Common myeloid progenitor, CD34-positive (primary cell): ENCODE measurements around the gene WWOX.

Experiments
- CTCF ChIA-PET: fragments of 350-600 bp; sonication (Branson Sonifier 250); formaldehyde crosslinking; loops from one replicate; lab custom pipeline; 2021; ENCODE audit warnings: antibody characterized with exemption; lab: Charles Lee
- POLR2A ChIA-PET: fragments of 350-600 bp; sonication (Branson Sonifier 250); formaldehyde crosslinking; loops from one replicate; lab custom pipeline; 2021; ENCODE audit warnings: antibody characterized with exemption; lab: Charles Lee
- DNase-seq, 3 donors: peaks; one replicate each; pipeline versions ENCODE4 v3.0.0 to v3.0.0-alpha.2; 2013
- H3K27ac ChIP-seq, 2 experiments: 1 replicate in 1 of 2; 2 replicates in 1 of 2; pipeline ENCODE4 v1.7.0; 2013; ENCODE audit warnings: inconsistent platforms in 2 of 2, low read length in 2 of 2, mild to moderate bottlenecking in 2 of 2, low read depth in 1 of 2, moderate library complexity in 1 of 2; ENCODE audit not compliant: severe bottlenecking in 2 of 2, insufficient read depth in 1 of 2, poor library complexity in 1 of 2
- H3K27me3 ChIP-seq, 5 experiments: replicated peaks in 2 of 5; 1 replicate in 3 of 5; 2 replicates in 2 of 5; pipeline versions ENCODE4 v1.6.1 to v1.7.0; 2013; ENCODE audit warnings: low read length in 4 of 5, mild to moderate bottlenecking in 2 of 5, moderate library complexity in 2 of 5, inconsistent platforms in 1 of 5; ENCODE audit not compliant: insufficient read depth in 5 of 5, control insufficient read depth in 4 of 5
- H3K36me3 ChIP-seq, 4 experiments: 1 replicate in 2 of 4; 2 replicates in 2 of 4; pipeline versions ENCODE4 v1.6.1 to v1.7.0; 2013; ENCODE audit warnings: low read length in 3 of 4, control low read depth in 1 of 4, mild to moderate bottlenecking in 1 of 4; ENCODE audit not compliant: control insufficient read depth in 4 of 4, insufficient read depth in 4 of 4
- H3K4me1 ChIP-seq, 4 experiments: 1 replicate in 3 of 4; 2 replicates in 1 of 4; pipeline versions ENCODE4 v1.6.1 to v1.7.1; 2013; ENCODE audit warnings: low read length in 3 of 4, mild to moderate bottlenecking in 3 of 4, control low read depth in 1 of 4, inconsistent platforms in 1 of 4, moderate library complexity in 1 of 4; ENCODE audit not compliant: control insufficient read depth in 4 of 4, insufficient read depth in 4 of 4; ENCODE audit errors: control extremely low read depth in 1 of 4
- H3K4me3 ChIP-seq, 7 experiments: 1 replicate in 4 of 7; 2 replicates in 3 of 7; pipeline versions ENCODE4 v1.5.1 to v1.7.0; 2013; ENCODE audit warnings: mild to moderate bottlenecking in 7 of 7, low read length in 6 of 7, moderate library complexity in 6 of 7, inconsistent platforms in 2 of 7, low read depth in 2 of 7, control low read depth in 1 of 7; ENCODE audit not compliant: insufficient read depth in 4 of 7, control insufficient read depth in 1 of 7; ENCODE audit errors: extremely low read depth in 1 of 7
- H3K9me3 ChIP-seq, 5 experiments: 1 replicate in 4 of 5; 2 replicates in 1 of 5; pipeline versions ENCODE4 v1.6.1 to v1.7.1; 2013; ENCODE audit warnings: low read length in 4 of 5, mild to moderate bottlenecking in 2 of 5, inconsistent platforms in 1 of 5, low read depth in 1 of 5, moderate library complexity in 1 of 5; ENCODE audit not compliant: control insufficient read depth in 4 of 5, insufficient read depth in 2 of 5; ENCODE audit errors: control extremely low read depth in 1 of 5
- WGBS: methylation state at CpG from one replicate; pipeline ENCODE4 v1.1.5; 2013; ENCODE audit not compliant: insufficient coverage; 5-methylcytosine and 5-hydroxymethylcytosine counted together

Gene WWOX

GRCh38 chr16:78647019-78647418 is 547.6 kb downstream of the WWOX start:
- Histone ChIP-seq H3K27me3 (no peaks in the 10 kb centered on the region), H3K27ac (no peak overlapping the region), H3K36me3 (no peaks in the 10 kb centered on the region), H3K9me3 (no peaks in the 10 kb centered on the region), H3K4me3 (no peak overlapping the region), H3K4me1 (no peaks in the 10 kb centered on the region)
- no peak for DNase-seq
- POLR2A ChIA-PET, result no interaction called here
- CTCF ChIA-PET, result interaction anchor here (0.7 kb wide), 1 partner anchor 22 kb away, joined by 3 read pairs; no protein-coding TSS in a partner anchor
- 97% methylated on average over 3 of the region's 3 CpGs for WGBS

- WGBS, result no CpG with 5 or more reads among the region's 2 CpGs
- H3K9me3 ChIP-seq, result no peaks in the 10 kb centered on the region
- CTCF ChIA-PET, result interaction anchor here (0.7 kb wide), 1 partner anchor 23 kb away, joined by 3 read pairs; no protein-coding TSS in a partner anchor
Measured at GRCh38 chr16:78647491-78647890, 548.0 kb downstream of the WWOX start.

GRCh38 chr16:78648517-78648916 is 549.1 kb downstream of the WWOX start:
- ChIA-PET POLR2A (interaction anchor here (0.6 kb wide), 1 partner anchor 867 kb away, joined by 5 read pairs; no protein-coding TSS in a partner anchor), CTCF (no interaction called here)
- no peak overlapping the region for H3K27ac ChIP-seq
- H3K36me3 ChIP-seq, result no peaks in the 10 kb centered on the region
- WGBS, result 67% methylated on average over 1 of the region's 3 CpGs
- DNase-seq, result peak in 1 of 3 donors; percentile 14
- no peak overlapping the region for H3K4me3 ChIP-seq
- no peaks in the 10 kb centered on the region for H3K27me3 ChIP-seq
- H3K4me1 ChIP-seq, result no peaks in the 10 kb centered on the region
- no peaks in the 10 kb centered on the region for H3K9me3 ChIP-seq

More at GRCh38 chr16:78647491-78647890, 548.0 kb downstream of the WWOX start:
- Histone ChIP-seq H3K4me3 (no peak overlapping the region), H3K4me1 (no peaks in the 10 kb centered on the region), H3K36me3 (no peaks in the 10 kb centered on the region), H3K27ac (no peak overlapping the region), H3K27me3 (no peaks in the 10 kb centered on the region)
- POLR2A ChIA-PET, result no interaction called here
- DNase-seq, result no peak

GRCh38 chr16:78650339-78651074 is 551.1 kb downstream of the WWOX start:
- Histone ChIP-seq H3K27ac (no peak overlapping the region), H3K9me3 (no peaks in the 10 kb centered on the region), H3K27me3 (no peaks in the 10 kb centered on the region), H3K36me3 (no peaks in the 10 kb centered on the region), H3K4me1 (no peaks in the 10 kb centered on the region), H3K4me3 (no peak overlapping the region)
- WGBS, result 95% methylated on average over 8 of the region's 8 CpGs
- no peak for DNase-seq
- POLR2A ChIA-PET, result no interaction called here
- CTCF ChIA-PET, result no interaction called here

- Histone ChIP-seq H3K27ac (no peak overlapping the region), H3K9me3 (no peaks in the 10 kb centered on the region), H3K4me1 (peaks cover 0 to 10% (median 9%) of the 10 kb centered on the region in 4 experiments), H3K4me3 (no peak overlapping the region), H3K27me3 (no peaks in the 10 kb centered on the region), H3K36me3 (no peaks in the 10 kb centered on the region)
- CTCF ChIA-PET, result no interaction called here
- DNase-seq, result no peak
- WGBS, result 94% methylated on average over 7 of the region's 8 CpGs
- POLR2A ChIA-PET, result interaction anchor here (0.6 kb wide), 1 partner anchor 122 kb away, joined by 3 read pairs; no protein-coding TSS in a partner anchor
Measured at GRCh38 chr16:78654929-78655328, 555.5 kb downstream of the WWOX start.

GRCh38 chr16:78655331-78656113 is 556.1 kb downstream of the WWOX start:
- no peak for DNase-seq
- ChIA-PET POLR2A (interaction anchor here (0.6 kb wide), 1 partner anchor 123 kb away, joined by 3 read pairs; no protein-coding TSS in a partner anchor), CTCF (no interaction called here)
- no peaks in the 10 kb centered on the region for H3K36me3 ChIP-seq
- no peak overlapping the region for H3K27ac ChIP-seq
- H3K4me1 ChIP-seq, result peaks cover 0 to 16% (median 14%) of the 10 kb centered on the region in 4 experiments
- H3K4me3 ChIP-seq, result no peak overlapping the region
- 100% methylated on average over 1 of the region's 5 CpGs for WGBS
- H3K27me3 ChIP-seq, result no peaks in the 10 kb centered on the region
- H3K9me3 ChIP-seq, result no peaks in the 10 kb centered on the region

- no peak overlapping the region for H3K27ac ChIP-seq
- H3K36me3 ChIP-seq, result no peaks in the 10 kb centered on the region
- no peak for DNase-seq
- no peaks in the 10 kb centered on the region for H3K9me3 ChIP-seq
- ChIA-PET POLR2A (no interaction called here), CTCF (no interaction called here)
- peaks cover 0 to 17% (median 14%) of the 10 kb centered on the region in 4 experiments for H3K4me1 ChIP-seq
- H3K4me3 ChIP-seq, result no peak overlapping the region
- H3K27me3 ChIP-seq, result no peaks in the 10 kb centered on the region
- WGBS, result 89% methylated on average over 9 of the region's 10 CpGs
Measured at GRCh38 chr16:78656887-78657286, 557.4 kb downstream of the WWOX start.
